GM21576 (cell line): ENCODE measurements around the gene IFT20.
A peak's percentile ranks its signal among the peaks of the same experiment; 100 is the strongest.

ENCODE experiments used
- ATAC-seq: cut with Tn5 transposase; IDR thresholded peaks from one replicate; pipeline ENCODE4 v1.9.1; 2021; ENCODE audit warnings: mild to moderate bottlenecking, moderate library complexity; ENCODE audit not compliant: unreplicated experiment

The IFT20 gene

DNA sequence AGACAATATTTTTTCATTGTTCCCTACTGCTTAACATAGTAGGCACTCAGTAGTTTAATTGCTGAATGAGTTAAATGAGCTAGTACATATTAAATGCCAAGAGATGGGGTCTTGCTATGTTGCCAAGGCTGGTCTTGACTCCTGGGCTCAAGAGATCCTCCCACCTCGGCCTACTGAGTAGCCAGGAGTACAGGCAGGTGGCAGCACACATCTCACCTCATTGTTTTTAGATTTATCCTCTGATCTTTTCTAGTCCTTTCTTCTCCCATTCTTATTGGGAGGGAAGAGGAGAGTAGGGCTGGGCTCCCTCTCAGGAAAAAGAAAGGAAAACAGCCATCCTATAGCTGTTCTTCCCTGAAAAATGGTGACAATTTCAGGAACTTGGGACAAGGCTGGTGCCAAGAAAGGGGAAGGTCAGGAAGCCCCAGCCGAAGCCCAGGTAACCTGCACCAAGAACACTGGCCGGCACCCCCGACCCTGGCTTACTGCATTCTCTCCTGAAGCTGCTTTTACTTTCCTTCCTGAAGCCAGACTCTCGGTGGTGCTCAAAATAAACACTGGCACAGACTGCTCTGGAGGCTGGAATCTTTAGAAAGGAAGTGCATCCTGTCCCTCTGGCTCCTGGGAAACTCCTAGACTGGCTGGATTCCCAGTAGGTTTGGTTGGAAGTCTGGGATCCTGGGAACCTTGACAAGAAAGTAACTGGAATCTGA lies 2.9 kb upstream of the IFT20 start:
- no peak for ATAC-seq

DNA sequence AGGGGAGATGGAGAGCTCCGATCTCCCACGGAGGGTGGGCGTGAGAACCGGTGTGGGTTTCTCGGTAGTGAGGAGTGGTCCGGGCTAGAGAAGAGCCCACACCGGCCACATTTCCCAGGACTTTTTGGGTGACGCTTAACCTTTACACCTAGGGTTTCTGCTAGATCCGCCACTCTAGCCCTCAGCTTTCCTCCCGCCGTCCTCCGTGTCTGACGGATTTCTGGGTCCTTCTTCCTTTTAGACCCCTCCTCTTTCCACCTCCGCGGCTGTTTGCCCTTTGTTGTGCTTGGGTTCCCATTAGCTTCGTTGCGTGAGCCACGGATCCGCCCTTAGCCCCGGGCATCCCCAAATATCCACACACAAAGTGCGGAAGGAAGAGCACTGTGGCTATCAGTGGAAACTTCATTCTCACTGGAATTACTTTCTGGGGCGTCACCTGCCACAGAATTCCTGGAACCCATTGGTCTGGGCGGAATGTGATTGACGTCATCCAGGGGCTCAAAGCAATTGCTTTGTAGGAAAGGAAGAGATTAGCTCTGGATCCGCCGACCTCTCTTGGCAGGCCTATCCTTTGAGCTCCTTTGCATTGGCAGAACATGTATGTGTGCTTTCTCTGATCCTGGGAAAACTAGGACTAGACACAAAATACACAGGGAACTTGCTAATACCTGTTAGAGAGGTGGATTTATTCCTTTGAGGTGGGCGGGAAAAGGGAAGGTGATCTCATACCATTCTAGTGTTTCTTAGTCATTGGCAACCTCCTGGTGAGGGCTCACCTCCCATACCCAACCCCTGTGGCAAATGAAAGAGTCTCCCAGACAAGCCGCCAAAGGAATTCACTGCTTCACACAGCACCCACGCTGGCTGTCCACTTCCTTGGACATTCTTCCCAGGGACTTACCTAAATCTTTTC lies 943 bp upstream of the IFT20 start:
- ATAC-seq = no peak

DNA sequence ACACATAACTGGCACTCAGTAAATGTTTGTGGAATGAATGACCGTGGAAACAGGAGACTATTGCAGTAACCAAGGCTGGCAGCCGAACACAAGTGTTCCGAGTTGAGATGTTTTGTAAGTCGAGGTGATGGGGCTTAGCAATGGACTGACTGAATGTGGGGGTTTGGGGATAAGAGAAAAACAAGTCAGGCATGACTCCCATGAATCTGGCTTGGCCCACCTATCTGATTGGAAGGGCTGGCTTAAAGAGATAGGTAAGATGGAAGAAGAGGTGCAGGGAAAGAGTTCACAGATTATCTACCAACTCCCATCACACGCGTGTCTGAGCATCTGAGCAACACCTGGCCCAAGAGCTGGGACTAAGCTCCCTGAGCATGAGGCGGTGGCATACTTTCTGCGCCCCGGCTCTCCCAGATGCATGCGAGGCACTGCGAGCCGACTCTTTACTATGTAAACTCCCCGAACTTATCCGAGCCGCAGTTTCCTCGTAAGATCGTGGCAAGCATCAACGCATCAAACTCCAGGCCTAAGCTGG lies 539 bp downstream of the IFT20 start:
- no peak for ATAC-seq

DNA sequence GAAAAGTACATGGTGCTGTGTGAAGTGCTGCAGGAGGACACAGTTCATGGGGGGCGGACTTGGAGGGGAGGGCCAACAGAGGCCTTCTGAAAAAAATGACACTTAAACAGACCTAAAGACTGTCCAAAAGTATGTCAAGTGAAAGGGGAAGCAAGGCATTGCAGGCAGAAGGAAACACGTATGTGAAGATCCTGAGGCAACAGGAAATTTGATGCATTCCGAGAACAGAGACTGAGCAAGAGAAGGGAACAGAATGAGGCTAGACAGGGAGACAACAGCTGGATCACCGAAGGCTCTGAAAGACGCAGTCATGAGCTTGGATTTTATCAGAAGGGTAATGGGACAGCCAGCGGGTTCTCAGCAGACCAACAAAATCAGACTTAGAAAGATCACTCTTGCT lies 1.1 kb downstream of the IFT20 start:
- ATAC-seq = no peak

DNA sequence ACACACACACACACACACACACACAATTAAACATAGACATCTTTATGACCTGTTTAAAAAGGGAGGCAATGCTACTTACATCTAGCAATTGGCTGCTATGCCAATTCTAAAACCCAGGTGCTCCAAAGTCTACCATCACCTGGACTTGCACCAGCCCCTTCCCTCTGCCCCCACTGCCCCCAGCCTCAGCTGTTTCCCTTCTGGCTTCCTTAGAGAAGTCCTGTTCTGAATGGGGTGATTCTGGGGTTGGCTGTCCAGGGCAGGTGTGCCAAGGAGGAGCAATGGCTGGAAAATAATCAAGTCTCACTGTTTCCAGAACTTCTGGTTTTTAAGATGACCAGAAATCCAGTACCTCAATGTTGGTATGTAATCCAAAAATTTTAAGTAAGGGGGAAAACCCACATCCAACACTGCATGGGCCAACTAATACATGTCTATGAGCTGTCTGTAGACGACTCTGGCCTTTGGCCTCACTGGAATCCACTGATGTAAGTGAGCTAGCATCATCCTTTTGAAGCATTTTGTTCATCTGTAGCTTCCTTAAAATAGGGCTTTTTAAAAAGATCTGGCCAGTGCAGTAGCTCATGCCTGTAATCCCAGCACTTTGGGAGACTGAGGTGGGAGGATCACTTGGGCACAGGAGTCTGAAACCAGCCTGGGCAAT lies 2.1 kb downstream of the IFT20 start:
- no peak for ATAC-seq

DNA sequence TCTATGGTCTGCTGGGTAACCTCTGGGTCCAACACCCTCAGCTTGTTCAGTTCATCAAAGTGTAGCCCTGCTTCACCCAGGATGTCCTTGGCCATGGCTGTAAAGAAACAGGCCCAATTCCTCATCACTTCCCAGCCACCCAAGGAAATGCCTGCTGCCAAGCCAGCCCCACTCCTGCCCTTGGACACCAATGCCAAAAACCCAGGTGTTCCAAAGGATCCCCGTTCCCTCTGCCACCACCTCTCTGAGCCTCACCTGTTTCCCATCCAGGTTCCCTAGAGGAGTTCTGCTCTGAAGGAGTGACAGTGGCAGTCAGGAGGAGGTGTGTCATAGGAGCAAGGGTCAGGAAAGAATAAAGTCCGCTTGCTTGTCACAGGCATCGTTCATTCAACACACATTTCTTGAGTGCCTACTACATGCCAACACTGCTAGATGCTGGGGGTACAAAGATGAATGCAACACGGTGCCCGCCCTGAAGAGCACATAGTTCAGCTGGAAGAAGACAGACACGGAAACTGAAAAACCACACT lies 3.3 kb downstream of the IFT20 start:
- no peak for ATAC-seq

DNA sequence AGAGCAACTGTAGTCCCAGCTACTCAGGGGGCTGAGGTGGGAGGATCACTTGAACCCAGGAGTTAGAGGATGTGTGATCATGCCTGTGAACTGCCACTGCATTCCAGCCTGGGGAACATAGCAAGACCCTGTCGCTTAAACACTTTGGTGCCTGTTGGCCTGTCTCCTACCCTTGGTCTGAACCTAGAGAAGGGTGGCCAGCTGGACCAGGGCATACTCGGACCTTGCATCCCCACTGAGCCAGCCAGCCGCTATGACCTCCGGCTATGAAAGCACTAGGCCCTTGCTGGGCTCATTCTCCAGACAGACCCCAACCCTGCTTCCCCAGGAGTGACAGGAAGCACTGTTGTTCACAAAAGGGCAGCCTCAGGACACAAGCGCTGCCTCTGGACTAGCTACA lies 4.6 kb downstream of the IFT20 start:
- no peak for ATAC-seq

DNA sequence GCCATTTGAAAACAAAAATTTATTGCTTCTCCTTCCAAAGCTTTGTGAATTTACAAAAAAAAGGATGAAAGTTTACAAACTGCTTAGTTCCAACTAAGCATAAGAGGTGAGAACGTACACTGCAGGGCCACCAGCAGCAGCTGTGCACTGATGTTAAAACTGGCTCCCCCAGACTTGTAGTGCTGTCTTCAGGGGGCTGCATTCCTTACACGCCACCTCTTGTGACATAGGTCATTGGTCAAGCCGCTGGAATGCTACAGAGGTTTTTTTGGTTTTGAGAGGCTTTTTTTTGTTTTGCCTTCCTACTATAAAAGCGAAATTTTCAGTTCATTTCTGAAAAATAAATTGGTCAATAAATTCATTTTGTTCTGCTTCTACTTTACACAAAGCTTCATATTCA lies 6.9 kb downstream of the IFT20 start:
- no peak for ATAC-seq

DNA sequence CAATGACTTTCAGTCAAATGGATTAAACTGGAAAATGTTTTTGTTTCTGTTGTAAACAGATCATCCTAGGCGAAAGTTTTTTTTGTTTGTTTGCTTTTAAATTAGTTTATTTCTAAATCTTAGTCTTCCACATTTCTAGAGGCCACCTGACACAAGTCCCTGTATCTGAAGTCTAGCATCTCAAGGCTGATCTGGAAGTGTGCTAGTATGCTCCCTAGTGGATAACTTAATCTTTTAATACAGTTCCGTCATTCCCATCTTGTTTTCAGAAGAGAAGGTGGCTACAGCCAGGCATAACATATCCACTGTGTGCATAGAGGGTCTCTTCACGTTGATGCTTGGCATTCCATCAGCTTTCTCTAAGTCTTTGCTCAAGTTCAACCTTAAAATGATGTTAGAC lies 7.6 kb downstream of the IFT20 start:
- ATAC-seq = no peak

DNA sequence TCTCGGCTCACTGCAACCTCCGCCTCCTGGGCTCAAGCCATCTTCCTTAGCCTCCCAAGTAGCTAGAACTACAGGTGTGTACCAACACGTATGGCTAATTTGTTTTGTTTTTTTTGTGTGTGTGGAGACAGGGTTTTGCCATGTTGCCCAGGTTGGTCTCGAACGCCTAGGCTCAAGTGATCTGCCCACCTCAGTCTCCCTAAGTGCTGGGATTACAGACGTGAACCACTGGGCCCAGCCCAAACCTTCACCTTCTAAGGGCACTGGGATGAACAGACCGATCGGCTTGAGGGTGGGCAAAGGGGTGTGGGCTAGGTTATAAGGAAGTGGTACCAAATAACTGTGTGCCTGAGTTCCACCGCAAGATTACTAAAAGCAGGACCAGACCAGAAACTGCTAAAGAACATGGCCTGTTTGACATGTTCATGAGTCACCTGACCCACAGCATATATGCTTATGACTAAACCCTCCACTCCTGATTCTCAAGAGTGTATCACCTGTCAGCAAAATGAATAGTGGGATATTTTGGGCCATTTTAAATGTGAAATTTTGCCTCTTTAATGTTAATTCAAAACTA lies 8.2 kb downstream of the IFT20 start:
- ATAC-seq = peak; percentile 56

DNA sequence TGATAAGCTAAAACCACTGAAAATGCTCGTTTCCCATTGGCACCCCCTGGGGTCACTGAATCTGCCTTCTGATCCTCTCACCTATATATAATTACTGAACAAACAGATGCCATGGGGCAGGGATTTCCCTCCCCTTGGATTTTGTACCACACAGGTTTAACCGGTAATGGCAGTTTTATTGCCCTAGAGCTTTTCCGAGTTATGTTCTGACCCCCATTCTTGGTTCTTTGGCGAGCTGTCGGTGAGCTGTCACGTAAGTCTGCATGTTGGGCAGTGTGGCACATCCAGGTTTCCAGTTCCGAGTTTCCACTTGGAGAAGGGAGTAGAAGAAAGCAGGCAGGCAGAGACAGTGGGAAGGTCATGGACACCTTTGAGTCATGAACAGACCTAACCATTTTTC lies 9.2 kb downstream of the IFT20 start:
- ATAC-seq = no peak

DNA sequence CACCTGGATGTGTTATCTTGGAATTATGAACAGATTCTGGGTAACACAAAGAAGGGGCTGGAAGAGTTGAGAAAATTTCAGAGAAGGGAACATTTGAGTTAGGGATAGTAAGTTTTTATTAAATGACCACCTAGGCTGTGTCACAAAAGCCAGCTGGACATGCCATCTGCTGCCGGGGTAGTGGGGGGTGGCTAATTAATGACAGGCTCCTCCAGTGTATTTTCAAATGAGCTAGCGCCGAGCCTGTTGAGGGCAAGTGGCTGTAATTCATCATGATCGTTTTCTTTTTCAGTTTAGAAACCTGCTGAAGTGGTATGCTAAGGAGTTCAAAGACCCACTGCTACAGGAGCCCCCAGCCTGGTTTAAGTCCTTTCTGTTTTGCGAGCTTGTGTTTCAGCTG lies 10.1 kb downstream of the IFT20 start:
- no peak for ATAC-seq

DNA sequence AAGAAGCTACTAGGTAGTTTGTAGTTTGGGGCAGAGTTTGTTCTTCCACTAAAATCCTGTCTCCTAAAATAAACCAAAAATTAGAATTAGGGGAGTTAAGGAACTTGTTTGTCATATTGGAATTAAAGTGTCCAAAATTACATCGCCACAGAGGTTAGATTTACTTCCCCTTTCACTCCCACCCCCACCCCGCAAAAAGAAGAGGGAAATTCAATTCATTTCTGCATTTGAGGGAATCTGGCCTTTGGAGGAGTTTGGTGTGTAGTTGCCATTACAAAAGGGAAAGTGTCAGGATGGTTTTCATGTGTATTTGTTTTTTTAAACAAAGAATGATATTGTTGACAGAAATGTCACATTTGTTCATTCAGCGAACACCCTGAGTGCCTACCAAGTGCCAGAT lies 10.5 kb downstream of the IFT20 start:
- no peak for ATAC-seq

DNA sequence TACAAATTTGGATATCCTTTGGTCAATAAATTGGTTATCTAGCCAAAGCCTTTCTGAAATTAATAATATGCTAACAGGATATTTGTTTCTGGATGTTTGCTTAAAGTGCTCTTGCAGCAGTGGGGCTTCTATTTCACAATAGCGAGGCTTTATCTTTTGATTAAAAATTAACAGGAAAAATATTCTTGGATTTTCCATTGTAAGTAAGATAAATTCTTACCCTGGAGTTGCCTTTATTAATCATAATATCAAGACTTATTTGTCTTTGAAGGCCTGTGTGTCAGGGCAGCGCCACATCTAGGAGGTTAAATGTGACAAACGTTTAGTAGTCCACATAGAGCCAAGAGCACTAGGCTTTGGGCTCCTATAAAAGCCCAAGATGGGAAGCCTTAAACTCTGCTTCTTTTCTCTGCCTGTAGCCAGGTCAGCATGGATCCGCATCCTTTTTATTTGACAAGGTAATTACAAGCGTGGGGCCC lies 11.0 kb downstream of the IFT20 start:
- ATAC-seq = no peak

DNA sequence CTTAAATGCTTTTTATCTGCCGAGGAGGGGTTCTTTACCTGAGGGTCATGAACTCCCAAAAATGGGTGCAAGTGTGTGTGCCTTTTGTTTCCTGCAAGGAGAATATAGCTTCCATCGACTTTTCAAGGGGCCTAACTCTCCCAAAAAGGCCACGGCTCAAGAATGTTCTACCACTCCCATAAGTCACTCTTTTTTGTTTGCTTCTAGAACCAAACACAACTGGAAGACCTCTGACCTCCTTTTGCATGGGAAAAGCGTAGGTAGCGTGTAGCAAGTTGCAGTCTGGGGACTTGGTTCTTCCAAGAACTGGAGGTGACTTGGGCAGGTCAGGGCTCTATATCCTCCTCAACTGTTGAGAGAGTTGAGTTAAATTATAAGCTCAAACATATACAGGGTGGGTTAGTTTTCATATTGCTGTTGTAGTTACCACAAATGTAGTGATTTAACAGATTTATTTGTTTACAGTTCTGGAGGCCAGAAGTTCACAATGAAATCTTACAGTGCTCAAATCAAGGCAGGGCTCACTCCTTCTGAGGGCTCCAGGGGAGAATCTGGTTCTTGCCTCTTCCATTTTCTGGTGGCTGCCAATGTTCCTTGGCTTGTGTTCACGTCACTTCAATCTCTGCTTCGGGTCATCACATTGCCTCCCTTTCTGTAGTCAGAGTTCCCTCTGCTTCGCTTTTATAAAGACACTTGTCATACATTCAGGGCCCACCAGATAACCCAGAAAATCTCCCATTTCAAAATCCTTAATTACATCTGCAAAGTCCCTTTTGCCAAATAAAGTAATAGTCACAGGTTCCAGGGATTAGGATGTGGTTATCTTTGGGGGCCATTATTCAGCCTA lies 14.8 kb downstream of the IFT20 start:
- ATAC-seq = no peak

DNA sequence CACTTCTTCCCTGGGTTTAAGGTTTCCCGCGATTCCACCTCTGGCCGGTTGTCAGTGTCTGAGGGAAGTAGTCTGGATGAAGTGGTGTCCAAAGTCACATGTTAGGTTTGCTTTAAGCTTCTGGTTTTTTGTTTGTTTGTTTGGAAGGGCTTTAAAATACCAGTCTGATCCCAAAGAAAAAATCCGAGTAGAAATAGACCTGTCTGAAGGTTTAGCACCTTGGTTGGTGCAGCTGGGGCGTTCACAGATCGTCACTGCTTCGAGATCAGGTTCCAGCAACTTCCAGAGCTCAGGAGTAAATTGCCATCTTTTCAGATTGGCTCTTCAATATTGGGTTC lies 15.7 kb downstream of the IFT20 start:
- no peak for ATAC-seq

DNA sequence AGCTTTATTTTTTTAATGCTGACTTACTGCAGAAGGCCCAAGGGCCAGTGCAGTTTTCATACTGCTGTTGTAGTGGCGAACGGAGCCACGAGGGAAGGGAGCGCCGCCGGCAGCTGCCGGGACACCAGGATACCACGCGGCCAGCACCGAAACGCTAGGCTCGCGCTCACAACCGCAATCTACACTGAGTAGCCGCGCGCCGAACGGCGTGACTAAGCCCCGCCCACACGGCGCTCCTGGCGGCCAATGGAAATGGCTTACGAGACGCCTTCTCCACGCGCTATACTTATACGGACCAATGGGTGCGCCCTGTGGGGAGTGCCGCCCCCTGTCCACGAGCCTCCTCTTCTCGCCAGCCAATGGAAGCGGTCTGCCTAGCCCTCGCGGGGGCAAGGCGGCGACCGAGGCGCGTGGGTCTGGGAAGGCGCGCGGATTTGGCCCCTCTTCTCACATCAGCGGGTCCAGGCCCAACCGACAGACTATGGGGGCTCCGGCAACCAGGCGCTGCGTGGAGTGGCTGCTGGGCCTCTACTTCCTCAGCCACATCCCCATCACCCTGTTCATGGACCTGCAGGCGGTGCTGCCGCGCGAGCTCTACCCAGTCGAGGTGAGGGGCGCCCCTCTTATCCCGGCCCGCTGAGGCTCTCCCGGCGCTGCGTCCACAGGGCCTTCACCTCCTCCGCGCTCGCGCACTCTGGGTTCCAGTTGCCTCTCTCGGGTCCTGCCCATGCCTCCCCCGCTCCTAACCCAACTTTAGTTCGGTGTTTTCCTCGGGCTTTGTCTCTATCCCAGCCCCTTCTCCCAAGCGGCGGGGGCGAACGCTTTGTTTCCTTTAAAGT lies 16.3 kb downstream of the IFT20 start, which contains the start of gene TMEM97:
Gene TMEM97, plus strand, starts transcription at position 442 of the 839 bp plus-strand sequence. Its CDS starts 40 bp downstream, at position 482.
- ATAC-seq = peak; percentile 87

DNA sequence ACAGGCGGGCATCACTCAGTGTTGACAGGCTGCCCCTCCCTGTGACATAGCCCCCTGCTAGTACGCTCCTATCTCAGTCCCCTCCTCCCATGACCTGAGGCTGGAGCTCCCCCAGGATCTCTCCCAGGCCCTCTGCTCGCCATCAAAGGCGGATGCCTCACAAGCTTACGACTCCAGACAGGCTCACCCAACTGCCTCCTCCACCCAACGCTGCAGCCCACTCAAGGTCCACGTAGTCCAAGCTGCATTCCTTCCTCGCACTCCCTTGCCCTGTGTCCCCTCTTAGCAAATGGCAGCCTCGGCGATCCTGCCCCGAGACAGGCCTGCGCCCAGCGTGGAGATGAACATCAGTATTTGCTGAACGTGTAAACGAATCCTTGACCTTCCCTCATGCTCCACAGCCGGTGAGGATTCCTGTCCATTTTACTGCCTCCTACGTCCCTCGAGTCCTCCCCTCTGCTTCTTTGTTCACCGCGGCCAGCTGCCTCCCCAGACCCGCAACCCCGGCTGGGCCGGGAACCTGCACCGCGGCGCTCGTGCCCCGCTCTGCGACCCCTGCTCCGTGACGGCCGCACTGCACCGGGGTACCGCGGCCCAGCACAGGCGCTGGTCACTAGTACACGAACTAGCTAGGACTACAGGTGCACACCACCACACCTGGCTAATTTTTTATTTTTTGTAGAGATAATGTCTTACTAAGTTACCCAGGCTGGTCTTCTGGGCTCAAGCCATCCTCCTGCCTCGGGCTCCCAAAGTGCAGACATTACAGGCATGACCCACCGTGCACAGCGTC lies 17.1 kb downstream of the IFT20 start:
- ATAC-seq = no peak
